ENCODE results near the gene WNK1.

The WNK1 gene

GRCh38 chr12:863285-863684, 110.9 kb downstream of the WNK1 start:
- DNase-seq: no peak

- DNase-seq: no peak
Observed at GRCh38 chr12:865614-866013, 113.2 kb downstream of the WNK1 start.

GRCh38 chr12:867905-868304, 115.5 kb downstream of the WNK1 start:
- no peak for DNase-seq

DNA sequence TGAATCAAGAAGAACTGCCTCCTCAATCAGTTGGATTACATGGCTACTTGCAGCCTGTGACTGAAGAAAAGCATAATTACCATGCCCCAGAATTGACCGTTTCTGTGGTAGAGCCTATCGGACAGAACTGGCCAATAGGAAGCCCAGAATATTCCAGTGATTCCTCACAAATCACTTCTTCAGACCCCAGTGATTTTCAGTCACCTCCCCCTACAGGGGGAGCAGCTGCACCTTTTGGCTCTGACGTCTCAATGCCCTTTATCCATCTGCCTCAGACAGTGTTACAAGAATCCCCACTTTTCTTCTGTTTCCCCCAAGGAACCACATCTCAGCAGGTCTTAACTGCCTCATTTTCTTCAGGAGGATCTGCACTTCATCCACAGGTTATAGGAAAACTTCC, 116.3 kb downstream of the WNK1 start:
- no peak for DNase-seq

DNA sequence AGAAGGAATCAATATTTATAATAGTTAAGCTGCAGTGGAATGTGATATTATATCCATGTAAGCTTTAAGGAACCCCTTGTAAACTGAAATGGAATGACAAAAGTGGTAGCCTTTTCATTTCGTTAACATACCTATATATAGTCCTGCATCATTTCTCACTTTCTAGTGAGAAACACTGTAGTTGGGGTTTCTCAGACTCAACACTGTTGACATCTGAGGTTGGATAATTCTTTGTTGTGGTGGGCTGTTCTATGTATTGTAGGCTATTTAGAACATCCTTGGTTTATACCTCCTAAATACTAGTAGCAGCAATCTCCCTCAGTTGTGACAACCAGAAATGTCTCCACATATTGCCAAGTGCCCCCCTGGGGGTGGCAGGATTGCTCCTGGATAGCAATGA, 118.0 kb downstream of the WNK1 start:
- DNase-seq: no peak

DNA sequence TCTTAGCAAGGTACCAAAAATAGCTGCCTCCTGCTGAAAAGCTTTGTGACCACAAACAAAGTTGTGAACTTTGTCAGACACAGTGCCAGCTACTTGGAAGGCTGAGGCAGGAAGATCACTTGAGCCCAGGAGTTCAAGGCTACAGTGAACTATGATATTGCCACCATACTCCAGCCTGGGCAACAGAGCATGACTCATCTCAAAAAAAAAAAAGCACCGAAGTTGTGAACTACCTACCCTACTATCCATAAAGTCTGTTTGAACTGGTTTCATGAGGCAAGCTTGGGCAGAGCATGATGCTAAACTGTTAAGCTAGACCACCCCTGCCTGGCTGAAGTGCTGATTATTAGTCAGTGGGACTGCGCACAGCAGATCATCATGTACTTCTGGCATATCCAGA, 121.6 kb downstream of the WNK1 start:
- no peak for DNase-seq

DNA sequence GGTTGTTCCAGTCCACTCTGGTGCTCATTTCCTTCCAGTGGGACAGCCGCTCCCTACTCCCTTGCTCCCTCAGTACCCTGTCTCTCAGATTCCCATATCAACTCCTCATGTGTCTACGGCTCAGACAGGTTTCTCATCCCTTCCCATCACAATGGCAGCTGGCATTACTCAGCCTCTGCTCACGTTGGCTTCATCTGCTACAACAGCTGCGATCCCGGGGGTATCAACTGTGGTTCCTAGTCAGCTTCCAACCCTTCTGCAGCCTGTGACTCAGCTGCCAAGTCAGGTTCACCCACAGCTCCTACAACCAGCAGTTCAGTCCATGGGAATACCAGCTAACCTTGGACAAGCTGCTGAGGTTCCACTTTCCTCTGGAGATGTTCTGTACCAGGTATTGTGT, 127.3 kb downstream of the WNK1 start:
- DNase-seq: no peak

- no peak for DNase-seq
Observed at GRCh38 chr12:880656-881055, 128.3 kb downstream of the WNK1 start.

- DNase-seq: no peak
Observed at GRCh38 chr12:884746-885414, 132.5 kb downstream of the WNK1 start.

GRCh38 chr12:885701-886100, 133.3 kb downstream of the WNK1 start:
- DNase-seq: no peak

DNA sequence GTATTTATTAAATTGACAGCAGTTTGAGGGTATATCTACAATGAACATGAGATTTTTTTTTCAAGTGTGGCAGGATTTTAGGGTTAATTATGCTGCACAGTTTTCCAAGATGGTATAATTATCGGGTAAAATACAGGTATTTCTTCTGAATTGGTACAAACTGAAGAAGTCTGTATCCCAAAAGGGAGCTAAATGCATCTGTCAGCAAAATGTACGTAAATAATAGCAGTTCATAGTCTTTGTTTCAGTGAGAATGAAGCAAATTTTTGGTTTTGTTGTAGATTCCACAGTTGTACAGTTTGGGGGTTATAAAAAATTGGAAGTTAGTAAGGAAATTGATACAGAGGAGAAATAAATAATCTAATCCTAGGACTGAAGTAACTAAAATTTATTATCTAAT, 133.8 kb downstream of the WNK1 start:
- DNase-seq: no peak

- no peak for DNase-seq
Observed at GRCh38 chr12:894226-894625, 141.8 kb downstream of the WNK1 start.

GRCh38 chr12:896031-896430, 143.7 kb downstream of the WNK1 start:
- no peak for DNase-seq

DNA sequence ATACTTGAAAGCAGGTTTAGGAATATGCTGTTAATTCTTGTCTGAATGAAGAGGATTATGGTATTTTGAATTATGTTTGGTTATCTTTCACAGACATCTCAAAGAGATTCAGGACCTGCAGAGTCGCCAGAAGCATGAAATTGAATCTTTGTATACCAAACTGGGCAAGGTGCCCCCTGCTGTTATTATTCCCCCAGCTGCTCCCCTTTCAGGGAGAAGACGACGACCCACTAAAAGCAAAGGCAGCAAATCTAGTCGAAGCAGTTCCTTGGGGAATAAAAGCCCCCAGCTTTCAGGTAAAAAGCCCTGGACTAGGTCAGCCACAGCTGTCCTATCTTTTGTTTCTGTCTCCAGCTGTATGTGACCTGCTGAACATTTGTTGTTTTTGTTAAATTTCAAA, 145.0 kb downstream of the WNK1 start:
- DNase-seq: no peak

GRCh38 chr12:902581-902980, 150.2 kb downstream of the WNK1 start:
- DNase-seq: no peak

- DNase-seq: no peak
Observed at GRCh38 chr12:903055-903454, 150.7 kb downstream of the WNK1 start.

GRCh38 chr12:904010-904414, 151.6 kb downstream of the WNK1 start:
- DNase-seq: peak; percentile 27 to 50 (median 42)

GRCh38 chr12:905261-906031, 153.1 kb downstream of the WNK1 start:
- DNase-seq: peak; percentile 68 to 87 (median 70)

- peak in 3 of 4 experiments; percentile 11 to 19 (median 17) for DNase-seq
Observed at GRCh38 chr12:906062-906585, 153.7 kb downstream of the WNK1 start.

- peak in 2 of 4 experiments; percentile 25 to 29 for DNase-seq
Observed at GRCh38 chr12:907413-908185, 155.2 kb downstream of the WNK1 start.

DNA sequence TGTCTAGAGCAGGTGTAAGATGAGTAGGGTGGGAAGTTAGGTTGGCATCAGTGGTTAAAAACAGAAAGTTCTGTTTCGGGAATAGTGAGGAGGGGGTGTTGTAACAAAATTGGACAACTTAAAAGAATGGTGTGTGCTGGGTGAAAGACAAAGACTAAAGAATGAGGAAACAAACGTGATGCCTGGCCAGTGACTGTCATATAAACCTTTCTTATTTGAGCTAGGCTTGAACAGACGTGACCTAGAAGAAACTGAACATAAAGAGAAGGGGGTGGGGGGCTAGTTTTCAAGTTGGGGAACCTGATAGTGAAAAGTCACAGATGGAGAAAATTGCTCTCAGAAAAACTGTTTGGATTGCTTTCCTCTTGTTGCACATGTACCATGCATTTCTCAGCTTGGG, 157.5 kb downstream of the WNK1 start:
- no peak for DNase-seq

GRCh38 chr12:910416-910815, 158.0 kb downstream of the WNK1 start:
- no peak for DNase-seq

DNA sequence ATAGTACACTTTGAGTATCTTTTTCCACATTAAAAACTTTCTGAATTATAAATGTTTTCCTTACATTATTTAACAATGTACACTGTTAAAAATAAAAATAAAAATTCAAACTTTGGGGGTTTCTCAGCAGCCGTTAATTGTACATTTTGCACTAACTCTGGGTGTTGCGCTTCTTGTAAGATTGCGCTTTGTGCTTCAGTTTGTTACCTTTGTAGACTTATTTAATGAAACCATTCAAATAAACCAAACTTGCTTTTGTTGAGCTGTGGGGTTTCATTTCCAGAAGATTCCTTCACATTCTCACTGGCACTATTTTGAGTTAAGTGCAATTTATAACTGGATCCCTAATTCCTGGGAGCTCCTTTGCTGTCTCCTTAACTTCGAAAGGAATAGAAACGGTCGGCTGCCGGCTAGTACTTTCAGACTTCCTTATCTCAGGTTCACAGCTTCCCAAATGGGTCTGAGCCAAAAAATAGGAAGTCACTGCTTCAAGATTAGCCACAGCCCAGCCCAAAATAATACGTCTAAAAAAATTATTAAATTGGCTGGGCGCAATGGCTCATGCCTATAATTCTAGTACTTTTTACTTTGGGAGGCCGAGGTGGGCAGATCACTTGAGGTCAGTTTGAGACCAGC, 158.9 kb downstream of the WNK1 start:
- DNase-seq: peak; percentile 44 to 68 (median 65)
